Activated CD4-positive, CD25-positive, alpha-beta regulatory T cell treated with anti-CD3 and anti-CD28 coated beads, Interleukin-2, amount 50 U/mL, for 24 hours (primary cell): ENCODE measurements around the gene MUSTN1.
A peak's percentile ranks its signal among the peaks of the same experiment; 100 is the strongest.

Experiments used
- ATAC-seq, 2 donors: fragments of 150-1000 bp; cut with Tn5 transposase; one replicate each; pipeline ENCODE4 v1.10.0; 2021; ENCODE audit warnings: mild to moderate bottlenecking in 1 of 2, moderate library complexity in 1 of 2

The MUSTN1 gene

DNA sequence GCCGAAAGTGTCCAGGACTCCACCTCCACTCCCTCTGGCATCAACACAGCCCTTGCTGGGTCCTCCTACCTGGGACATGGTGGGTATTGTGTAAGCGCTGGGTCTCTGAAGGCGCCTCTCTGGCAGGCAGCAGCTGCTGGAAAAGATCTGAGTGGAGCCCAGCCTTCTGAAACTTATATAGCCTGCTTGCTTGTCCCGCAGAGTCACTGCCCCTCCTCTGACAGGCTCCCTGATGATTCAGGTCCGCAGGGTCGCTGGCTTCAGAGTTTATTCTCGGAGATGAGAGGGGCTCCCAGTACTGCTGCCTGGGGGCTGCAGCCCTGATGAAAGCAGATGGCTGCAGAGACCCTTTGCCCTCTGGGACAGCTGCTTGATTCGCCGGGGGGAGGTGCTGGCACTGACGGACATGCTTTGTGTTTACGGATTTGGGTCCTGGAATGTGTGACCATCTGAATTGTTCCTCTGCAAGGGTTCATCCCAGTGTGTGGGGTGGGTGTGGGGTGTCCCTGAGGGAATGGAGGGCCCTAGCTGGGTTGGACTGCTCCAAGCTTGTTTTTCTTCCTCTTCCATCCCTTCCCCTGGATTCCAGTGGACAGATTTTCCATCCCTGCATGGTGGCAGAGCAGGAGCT, at the start of gene MUSTN1:
MUSTN1 (minus strand) TSS at position 149 of the 631 bp plus-strand sequence; CDS start at position 78, 71 bp downstream.
- no peak for ATAC-seq

DNA sequence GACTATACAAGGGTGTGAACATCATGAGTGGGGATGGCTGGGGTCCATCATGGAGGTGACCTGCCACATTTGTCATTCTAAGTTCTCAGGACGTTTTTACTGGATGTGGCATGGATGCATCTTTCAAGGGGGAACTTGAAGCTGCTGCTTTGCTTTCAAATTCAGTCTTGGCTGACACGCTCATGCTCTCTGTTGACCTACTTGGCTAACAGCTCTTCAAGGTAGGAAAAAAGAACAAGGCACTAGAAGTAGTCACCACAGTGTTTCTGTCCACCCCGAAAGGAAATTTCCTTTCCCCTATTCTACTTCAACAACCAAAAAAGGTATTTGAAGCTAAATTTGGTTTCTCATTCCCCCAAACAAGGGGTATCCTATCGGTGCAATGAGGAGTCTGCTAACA, 47.6 kb upstream of the MUSTN1 start:
- ATAC-seq: no peak

DNA sequence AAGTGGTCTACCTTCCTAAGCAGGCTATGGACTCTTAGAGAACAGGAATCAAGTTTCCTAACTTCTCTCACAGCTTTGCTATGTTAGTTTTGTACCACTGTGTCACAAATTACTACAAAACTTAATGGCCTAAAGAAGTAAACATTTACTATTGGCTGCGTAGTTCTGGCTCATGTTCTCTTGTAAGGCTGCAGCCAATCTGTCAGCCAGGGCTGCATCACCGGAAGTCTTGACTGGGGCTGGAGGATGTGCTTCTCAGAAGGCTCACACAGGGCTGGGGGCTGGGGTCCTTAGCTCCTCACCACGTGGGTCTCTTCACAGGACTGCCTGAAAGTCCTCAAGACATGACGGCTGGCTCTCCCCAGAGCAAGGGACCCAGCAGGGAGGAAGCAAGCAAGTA, 47.1 kb upstream of the MUSTN1 start:
- no peak for ATAC-seq

DNA sequence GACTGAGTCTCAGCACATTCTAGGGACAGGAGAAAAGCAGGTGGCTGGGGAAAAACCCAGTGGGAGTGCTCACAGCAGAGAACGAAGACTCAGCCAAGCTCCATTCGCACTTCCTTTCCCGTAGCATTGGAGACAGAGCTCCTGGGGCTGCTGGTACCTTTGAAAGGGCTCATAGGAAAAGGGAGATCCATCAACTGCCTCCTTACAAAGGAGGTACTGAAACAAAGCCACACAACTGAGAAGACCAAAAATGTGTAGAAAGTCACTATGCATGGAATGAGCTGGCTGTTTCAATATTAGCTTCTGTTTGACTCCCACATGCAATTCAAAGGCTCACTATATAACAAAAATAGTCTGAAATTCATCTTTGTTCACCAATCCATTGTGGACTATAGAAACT, 45.7 kb upstream of the MUSTN1 start:
- ATAC-seq: peak; percentile 58 to 70

DNA sequence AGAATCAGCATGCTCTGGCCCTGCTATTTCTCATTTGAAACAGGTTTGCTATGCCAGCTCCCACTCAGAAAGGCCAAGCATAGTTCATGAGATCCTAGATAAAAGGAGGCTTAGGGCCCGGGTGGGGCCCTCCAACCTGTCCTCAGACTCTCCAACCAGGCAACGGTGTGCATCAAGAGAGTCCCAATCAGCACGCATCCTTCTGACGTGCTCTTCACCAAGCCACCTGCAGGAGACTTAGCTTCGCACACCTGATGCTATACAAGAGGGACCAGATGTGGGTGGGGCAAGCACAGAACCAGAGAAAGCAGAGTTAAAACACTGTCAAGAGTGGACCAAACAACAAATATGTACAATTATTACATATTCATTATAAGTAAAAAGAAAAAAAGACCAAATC, 45.2 kb upstream of the MUSTN1 start:
- ATAC-seq: no peak

DNA sequence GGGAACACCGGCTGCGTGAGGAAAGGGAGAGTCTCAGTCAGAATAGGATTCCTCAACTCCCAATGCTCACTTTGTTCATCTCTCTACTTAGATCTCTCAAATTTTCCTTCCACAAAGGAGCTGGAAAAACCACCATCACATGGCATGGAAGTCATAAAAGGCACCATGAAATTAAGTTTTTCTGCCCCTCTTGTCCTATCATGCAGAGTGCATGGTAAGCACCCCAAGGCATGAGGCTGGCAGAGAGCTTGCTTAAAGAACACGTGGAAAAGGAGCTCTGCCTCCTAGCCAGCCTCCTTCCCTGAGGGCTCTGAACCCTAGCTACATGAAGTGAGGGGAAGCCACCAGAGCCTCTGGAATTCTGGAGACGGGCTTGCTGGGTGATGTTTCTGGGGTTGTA, 44.8 kb upstream of the MUSTN1 start:
- ATAC-seq: no peak

DNA sequence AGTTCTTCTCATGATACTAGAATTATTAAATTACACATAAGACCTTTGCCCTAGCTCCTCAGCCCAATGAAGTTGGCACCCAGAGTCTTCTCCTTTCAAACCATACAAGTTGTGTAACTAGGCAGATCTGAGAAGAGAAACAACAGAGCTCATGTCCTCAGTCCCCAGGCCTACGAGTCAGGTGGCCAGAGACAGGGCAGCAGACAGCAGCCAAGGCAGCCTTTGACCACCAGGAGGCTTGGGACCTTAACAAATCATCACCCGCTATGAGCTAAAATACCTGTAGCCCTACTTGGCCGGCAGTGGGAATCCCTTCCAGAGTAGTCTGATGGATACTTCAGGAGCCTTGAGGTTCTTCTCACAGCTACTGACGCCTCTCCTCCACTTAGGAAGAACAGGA, 44.3 kb upstream of the MUSTN1 start:
- no peak for ATAC-seq

DNA sequence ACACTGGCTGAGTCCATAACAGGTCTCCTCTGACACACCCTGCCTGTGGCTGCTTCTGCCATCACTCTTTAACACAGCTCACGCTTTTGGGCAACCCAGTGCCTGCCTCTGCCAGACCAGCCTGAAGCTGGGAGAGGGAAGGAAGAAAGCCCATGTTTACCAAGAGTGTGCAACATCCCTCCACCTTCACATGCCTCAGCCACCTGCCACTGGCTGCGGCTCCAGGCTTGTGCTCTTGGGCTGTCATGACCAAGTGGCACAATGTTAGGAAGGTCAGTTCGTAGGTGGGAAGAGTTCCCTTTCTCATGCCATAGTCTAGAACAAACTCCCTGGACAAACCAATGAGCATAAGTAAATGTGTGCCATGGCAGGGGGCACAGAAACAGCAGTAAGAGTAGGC, 42.3 kb upstream of the MUSTN1 start:
- no peak for ATAC-seq

DNA sequence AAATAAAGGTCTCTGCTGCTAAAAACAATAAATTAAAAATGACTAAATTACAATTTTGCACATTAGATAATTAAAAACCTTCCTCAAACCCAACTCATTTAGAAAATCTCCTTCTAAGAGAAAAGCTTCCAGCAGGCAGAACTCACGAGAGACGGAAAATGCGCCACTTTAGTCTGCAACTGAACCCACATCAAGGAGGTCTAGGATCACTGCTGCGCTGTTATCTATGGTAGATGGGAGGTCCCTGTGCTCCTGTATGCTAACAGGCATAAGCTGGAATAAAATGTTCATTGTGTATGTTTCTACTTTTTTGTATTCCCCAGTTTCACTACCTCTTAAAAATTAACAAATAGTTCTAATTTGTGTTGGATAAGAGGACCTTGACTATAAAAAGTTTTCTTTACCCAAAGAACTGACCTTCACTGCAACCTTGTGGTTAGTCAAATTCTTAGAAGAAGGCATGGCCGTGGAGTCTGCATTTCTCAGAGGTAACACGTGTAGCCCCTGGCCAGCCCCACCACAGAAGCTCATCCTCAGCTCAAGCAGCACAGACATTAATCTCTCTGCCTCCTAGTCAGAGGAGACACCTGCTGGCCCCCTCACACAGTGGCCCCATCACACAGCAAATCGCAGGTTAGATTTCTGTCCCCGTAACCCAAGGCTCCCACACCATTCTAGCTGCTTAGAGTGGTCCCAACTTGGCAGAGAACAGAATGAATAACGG, 40.2 kb upstream of the MUSTN1 start:
- peak in 1 of 2 donors; percentile 39 for ATAC-seq

DNA sequence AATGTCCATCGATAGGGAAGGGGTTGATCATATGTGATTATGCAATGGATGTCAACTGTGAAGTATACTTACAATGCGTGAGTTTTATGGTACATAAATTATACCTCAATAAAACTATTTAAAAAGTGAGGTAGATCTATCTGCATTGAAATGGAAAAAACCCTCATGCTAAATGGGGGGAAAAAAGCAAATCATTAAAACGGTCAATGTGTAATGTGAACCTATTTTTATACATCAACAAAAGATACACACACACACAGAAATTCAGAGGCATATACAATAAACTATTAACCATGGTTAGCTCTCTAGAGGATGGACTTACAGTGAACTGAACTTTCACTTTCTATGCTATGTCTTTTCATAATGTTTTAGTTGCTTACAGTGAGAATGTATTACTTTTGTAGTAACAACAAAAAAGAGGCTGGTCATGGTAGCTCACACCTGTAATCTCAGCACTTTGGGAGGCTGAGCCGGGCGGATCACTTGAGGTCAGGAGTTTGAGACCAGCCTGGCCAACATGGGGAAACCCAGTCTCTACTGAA, 39.4 kb upstream of the MUSTN1 start:
- peak; percentile 26 to 52 for ATAC-seq

DNA sequence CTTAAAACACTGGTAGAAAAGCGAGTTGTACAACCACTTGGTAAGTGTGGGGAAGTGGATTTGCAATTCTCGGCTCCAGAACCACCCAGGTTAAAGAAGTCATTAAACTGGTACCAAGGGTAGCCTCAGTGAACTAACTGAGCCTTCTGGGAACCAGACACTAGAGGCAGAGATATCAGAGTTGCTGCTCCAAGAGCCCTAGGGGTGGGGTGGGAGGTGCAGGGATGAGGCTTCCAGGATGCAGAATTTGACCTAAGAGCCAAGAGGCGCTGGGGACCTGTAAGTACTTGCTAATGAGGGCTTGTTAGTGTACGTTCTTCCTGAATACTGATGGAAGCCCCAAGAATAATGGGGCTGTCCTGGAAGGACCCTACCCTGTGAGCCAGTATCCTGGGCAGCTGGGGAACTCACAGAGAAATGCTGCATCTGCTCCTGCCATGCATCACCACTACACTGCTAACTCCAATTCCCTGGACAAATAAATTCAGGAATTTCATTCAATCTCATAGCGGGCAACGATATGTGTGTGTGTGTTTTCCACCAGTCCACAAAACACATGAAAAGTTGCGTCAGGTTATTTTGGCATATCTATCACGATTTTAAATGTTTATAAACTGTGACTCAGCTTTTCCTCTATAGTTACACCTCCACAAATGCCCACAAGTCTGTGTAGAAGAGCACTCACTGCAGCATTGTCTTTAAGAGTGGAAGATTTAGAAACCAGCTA, 38.8 kb upstream of the MUSTN1 start:
- ATAC-seq: peak; percentile 67 to 75

DNA sequence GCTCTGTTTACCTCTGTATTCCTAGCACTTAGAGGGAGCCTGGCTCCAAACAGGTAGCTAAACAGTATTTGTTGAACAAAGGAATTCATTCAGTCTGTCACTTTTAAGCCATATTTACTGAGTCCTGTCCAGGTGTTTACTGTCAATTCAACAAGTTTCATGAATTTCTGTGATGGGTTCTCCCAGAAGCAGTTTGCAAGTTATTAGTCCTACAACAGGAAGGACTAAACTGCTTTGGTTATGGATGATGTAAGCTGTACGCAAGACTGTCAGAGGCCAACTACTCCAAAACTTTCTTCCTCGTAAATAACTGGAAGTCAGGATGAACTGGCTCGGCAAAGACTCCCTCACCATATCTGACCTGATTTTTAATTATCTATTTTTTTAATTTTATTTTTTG, 37.4 kb upstream of the MUSTN1 start:
- no peak for ATAC-seq

DNA sequence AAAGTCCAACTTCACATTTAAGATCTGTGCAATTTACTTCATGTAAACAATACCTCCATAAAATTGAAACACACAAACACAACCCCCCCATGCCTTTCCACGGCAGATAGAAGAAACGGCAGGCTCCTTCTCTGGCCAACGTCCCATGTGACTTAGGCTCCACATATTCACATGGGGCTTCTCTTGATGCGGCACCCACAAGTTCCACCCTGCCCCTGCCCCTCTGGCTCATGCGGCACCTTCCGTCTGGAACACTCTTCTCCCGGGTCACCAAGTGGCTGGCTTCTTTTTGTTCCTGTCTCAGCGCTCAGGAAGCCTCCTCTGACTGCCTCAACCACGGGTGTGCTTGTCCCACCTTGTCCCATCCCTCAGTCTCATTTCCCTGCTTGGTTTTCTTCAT, 36.9 kb upstream of the MUSTN1 start:
- ATAC-seq: no peak

DNA sequence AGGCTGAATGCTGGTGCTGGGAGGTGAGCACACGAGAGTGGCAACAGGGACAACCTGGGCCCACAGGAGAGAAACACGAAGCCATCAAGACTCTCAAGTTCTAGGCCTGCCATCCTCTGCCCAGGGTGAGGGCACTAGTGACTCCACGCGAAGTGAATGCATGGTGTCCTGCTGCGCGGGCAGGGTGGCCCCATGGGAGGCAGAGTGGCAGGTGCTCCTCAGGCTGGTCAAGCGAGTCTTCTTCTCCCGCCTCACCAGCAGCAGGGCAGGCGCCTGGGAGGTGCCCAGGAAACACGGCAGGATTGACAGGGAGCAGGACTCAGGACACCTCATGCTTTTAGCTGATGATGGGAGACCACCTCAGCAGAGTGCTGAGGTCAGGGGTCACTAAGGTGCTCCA, 35.7 kb upstream of the MUSTN1 start:
- no peak for ATAC-seq

DNA sequence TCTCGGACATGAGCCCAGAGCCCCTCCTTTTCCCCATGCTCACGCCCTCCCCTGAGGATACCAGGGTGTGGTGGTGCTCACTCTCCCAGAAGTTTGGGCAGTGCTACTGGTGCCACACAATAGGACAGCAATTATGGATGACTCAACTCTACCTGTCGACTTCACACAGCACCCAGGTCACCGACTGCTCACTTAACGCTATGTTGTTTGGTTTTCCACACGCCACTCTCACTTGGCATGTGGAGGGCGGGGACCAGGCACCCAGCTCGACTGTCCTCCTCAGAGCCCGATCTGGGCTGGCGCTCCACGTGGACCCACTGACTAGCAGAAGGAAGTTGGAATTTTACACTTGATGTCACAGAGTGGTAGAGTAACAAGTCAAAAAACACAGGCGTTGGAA, 31.6 kb upstream of the MUSTN1 start:
- no peak for ATAC-seq

DNA sequence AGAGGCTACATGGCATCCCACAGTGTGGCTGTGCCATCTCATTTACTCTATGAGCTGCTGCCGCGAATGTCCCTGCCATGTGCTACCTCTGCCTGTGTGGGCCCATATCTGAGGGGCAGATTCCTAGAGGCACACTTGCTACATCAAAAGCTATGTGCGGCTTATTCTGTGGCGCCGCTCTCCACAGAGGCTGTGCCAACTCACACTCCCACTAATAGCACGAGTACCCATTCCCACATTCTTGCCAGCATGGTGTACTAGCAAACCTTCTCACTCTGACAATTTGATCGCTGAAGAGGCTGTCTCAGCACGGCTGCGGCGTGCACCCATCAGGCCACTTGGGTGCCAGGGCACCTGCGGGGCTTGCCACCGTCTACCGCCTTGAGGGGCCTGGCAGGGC, 31.2 kb upstream of the MUSTN1 start:
- ATAC-seq: no peak

DNA sequence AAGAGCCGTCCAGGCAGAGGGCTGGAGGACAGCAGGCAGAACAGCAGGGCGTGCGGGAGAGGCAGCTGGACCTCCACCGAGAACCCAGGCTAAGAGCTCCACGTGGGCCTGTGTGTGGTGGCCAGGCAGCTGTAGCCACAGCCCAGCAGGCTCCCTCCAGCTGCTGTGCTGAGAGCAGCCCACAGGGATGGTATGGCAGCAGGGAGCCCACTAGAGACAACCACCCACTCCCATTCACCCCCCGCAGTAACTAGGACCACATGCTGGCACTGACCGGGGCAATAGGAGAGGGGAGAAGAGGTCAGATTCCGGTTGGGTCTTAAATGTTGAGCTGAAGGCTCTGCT, 25.6 kb upstream of the MUSTN1 start:
- no peak for ATAC-seq

DNA sequence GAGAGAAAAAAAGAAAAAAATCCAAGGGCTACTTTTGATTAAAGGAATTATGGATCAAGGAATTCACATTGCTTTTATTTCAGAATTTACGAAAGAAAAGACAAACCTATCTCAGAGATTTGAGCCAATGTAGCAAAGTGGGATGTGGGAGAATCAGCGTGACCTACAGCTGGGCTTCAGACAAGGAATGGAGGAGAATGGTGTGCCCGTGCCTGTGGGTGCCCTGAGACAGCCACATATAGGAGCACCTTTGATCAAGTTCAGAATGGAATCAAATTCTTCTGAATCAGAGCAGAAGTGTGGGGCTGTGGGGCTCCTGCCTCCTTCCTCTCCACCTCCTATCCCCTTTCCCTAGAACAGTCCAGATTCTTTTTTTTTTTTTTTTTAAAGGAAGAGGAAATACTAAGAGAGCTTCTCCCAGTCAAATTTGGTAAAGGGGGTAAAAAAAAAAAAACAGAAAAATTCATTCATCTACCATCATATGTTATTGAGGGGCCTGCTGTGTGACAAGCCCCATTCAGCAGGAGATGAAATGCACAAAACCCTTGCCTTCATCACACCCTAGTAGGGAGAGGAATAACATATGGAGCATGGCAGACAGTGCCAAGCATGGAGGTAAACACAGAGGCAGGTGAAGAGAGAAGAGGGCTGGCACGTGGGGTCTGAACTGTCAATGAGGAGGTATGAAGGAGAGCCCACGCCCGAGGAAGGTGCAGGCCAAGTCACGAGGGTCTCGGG, 25.0 kb upstream of the MUSTN1 start:
- no peak for ATAC-seq

DNA sequence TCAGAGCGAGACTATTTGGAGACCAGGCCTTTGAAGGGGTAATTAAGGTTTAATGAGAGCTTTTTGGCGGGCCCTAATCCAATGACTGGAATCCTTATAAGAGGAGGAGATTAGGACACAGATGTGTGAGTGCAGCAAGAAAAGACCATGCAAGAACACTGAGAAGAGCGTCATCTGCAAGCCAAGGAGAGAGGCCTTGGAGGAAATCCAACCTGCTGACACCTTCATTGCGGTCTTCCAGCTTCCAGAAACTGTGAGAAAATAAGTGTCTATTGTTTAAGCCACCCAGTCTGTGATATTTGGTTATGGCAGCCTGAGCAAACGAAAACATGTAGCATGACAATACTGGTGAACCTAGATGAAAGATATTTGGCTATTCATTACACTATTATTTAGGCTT, 23.0 kb upstream of the MUSTN1 start:
- no peak for ATAC-seq

DNA sequence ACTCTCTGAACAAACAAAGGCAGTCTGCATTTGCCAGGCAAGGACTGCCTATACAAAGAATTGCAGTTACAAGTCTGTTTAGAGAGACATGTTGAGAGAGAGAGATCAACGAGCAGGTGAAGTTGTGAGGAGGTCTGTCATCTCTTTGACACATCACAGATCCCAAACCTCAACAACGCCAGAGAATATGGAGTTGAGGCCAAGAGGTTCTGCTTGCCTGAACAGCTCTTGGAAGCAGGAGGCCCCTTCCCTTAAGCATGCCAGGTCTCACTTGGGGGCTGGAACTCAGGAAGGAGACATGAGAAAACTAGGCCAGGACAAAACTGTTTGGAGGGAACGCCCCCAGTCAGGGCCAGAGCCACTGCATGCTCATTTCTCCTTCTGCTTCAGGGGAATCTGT, 22.3 kb upstream of the MUSTN1 start:
- no peak for ATAC-seq

DNA sequence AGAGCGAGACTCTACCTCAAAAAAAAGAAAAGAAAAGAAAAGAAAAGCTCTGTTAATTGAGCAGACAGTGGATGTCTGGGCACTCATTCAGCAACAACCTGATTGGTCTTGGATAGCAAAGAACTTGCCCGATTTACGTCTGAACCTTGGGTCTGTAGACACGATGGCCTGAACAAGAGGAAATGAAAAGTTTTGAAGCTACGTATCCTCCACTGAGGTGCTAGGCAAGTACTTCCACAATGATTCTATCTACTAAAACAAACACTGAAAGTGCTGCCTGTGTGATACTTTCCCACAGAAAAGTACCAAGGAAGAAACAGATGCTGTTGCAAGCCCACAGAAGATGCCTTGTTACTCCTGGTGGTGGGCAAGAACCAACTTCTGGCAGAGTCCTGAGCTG, 21.8 kb upstream of the MUSTN1 start:
- ATAC-seq: no peak

DNA sequence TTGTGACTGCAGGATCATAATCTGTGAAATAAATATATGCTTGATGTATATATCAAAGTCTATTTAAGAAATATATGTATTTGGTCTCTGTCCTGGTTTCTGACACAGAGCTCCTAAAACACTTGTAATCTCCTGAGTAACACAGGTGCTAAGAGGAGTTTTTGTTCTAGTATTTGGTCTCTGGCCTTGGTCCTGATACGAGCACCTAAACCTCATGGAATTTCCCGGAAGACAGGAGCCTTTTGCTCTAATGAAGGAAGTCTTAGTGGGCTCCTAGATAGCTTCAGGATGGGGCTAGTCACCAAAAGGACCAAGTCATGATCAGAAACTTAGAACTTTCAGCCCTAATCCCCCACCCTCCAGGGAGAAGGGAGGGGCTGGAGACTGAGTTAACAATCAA, 19.2 kb upstream of the MUSTN1 start:
- ATAC-seq: no peak

DNA sequence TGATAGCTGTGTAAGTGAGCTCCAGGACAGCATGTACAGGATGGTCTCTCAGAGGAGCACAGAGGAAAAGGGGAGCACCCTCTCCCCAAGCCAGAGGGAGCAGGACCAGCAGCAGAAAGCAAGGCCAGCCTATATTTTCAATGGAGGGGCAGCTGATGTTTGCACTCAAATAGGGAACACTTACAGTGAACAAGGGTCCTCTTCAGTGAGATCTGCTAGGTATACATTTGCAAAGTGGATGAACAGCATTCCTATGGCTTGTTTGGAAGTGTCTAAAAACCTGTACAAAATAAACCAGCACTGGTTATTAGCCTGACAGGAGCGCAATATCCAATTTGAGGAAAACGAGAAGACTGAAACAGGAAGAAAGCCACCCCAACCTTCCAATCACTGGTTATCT, 17.6 kb upstream of the MUSTN1 start:
- no peak for ATAC-seq
